ENCODE measurements around the gene ZNF575. TPM values are rescaled to one million over a fixed set of nuclear protein-coding genes. Genes with fewer than 3 reads are reported as not detected.

The ZNF575 gene
- total RNA-seq, 1 experiment from 2014 or later = not detected

GRCh38 chr19:43570174-43570791 lies 37.3 kb downstream of the ZNF575 start:
- no peak for DNase-seq (ENCODE audit: low read depth)

DNA sequence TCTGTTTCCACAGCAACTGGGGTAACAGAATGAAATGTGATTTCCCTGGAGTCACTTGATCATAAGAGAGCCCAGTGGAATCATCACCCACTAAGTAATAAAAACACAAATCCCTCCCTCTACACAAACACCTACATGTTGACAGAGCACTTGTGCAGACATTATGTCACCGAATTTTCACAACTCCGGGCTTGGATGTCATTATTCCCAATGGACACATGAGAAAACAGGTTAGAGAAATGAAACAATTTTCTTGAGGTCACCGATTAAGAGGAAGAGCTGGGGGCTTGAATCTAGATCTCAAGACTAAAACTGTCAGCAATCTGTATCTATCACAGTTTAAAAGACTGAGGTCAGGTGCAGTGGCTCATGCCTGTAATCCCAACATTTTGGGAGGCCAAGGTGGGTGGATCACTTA lies 39.2 kb downstream of the ZNF575 start:
- no peak for DNase-seq (ENCODE audit: low read depth)

DNA sequence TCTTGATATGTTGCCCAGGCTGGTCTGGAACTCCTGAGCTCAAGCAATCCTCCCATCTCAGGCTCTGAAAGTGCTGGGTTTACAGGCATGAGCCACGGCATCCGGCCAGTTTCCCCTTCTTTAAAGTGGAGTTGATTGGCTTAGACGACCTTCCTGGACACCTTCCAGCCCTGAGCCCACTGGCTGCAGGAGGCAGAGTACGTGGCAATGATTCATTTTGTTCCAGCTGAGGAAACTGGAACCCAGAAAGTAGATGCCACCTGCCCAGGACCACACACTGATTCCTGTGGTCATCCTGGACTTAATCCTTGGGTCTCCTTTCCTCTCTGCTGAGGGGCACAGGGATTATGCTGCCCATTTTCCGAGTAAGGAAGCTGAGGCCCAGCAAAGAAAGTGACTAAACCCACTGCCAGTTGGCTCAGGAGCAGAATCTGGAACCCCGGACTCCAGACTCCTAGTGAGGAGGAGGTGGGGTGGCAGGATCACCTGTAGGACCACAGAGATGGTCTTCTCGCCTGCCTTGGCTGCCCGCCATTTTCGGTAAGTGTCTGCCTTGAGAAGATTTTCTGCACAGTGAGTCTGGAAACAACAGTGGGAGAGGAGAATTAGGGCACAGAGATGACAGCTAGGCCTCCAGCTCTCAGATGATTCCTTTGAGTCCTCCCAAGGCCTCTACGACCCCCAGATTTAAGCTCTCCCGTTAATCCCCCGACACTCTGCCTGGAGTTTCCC lies 41.6 kb downstream of the ZNF575 start:
- DNase-seq (ENCODE audit: low read depth) = peak; percentile 53

DNA sequence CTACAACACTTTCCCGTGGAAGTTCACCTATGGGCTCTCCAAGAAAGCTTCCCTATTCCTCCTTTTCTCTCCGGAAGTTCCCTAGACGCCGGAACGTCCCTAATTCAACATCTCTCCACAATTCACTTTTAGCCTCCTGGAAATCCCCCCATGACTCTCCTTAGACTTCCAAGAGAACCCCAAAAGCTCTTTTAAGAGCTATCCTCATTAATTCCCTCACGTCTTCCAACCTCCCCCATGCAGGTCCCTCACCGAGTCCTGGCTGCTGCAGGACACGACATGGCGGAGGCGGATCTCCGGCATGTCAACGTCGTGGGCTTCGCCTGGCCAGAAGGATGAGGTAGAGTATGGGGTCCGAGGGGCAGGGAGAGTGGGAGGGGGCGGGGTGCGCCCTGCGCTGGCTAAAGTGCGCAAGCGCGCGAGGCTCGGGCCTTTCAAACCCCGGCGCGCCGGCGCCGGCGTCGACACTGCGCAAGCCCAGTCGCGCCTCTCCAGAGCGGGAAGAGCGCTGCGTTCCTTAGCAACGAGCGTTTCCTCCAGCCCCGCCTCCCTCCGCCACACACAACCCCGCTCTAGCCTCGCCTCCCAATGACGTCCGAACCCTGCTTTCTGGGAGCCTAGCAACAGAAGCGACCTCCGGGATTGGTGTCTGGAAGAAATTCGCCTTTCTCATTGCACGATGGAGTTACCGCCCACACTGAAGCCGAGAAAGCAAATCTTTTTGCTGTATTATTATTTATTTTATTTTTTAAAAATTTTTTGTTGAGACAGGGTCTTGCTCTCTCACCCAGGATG lies 42.4 kb downstream of the ZNF575 start, which contains the start of the genes PINLYP and XRCC1:
PINLYP (plus strand) TSS at position 646 of the 795 bp plus-strand sequence. CDS start 1,391 bp downstream, outside the sequence.
XRCC1 (minus strand) TSS at position 372 of the 795 bp plus-strand sequence; CDS start at position 303, 69 bp downstream.
- DNase-seq (ENCODE audit: low read depth) = peak; percentile 98

DNA sequence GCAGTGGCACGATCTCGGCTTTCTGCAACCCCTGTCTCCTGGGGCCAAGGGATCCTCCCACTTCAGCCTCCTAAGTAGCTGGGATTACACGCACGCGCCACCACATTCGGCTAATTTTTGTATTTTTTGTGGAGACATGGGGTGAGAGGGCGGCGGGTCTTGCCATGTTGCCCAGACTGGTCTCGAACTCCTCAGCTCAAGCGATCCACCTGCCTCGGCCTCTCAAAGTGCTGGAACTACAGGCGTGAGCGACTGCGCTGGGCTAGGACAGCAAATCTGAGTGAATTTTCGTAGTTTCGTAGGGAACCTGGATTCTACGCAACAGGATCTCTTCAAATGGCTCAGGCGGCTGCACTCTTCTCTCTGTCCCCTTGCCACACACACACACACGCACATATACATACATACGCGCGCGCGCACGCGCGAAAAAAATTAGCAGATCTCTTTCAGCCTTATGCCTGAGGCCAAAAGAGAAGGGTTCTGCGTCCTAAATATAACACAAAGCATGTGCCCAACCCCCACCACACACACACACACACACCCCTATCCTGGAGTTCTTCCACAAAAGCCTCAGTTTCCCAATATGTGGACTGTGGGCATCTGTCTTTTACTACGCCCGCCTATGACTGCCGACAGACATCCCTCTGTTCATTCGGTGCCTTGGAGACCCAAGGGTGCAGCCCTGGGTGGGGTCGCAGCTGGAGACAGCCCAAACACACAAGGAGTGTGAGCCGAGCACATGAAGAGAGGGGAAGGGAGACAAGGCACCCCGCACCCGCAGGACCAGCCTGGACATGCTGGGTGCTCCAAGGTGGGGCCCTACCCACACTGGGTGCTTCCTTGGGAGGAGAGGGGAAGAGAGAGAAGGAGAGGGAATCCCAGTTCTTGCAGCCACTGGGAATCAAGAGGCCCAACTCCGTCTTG lies 43.2 kb downstream of the ZNF575 start:
- DNase-seq (ENCODE audit: low read depth) = no peak

DNA sequence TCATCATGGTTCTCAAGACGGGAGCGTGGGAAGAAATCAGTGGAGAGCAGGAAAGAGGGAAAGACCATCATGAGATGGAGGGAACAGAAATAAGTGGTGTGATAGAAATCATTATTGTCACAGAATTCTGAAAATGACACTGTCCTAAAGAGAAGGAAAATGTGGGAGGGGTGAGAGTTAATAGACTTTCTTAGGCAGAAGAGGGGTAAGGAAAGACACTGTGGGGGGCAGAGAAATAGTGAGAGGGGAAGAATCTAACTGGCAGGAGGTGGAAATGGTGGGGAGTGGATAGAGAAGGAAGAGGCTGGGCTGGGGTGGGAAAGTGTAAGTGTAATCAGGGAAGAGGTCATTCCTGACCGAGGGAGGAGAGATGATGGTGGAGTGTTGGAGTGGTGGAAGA lies 45.8 kb downstream of the ZNF575 start:
- DNase-seq (ENCODE audit: low read depth) = no peak

DNA sequence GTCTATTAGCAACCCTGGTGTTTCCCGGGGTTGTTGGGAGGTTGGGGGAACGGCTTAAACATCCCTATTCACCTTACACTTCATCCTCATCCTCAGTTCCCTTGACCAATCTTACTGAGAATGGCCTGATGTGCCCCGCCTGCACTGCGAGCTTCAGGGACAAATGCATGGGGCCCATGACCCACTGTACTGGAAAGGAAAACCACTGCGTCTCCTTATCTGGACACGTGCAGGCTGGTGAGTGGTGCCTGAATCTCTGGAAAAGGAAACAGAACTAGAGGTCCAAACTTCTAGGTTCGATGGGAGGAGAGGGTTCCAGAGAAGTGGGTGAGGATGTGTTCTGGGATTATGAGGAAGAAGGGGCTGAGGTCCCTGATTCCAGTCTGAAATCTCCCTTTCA lies 48.5 kb downstream of the ZNF575 start:
- no peak for DNase-seq (ENCODE audit: low read depth)

- DNase-seq (ENCODE audit: low read depth) = no peak
Observed at GRCh38 chr19:43582495-43582894, 49.5 kb downstream of the ZNF575 start.

DNA sequence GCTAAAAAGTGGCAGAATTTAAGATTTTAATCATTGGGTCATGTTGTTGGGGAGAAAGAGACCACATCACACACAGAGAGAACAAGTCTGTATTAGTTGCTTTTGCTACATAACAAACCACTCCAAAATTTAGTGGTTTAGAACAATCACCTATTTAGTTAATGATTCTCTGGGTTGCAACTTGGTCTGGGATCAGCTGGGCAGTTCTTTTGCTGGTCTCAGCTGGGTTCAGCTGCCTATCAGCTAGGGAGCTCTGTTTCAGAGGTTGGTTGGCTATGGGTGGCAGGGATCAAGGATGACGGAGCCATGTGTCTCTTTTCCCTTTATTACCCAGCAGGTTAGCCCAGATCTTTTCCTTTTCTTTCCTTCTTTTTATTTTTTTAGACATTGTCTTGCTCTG lies 51.5 kb downstream of the ZNF575 start:
- DNase-seq (ENCODE audit: low read depth) = no peak

Other genes with a start within 250 kb of the ZNF575 start
- gene CD177, start 179.5 kb upstream of the ZNF575 start, total RNA-seq (2014; rRNA removed) = not detected in 2 replicates
- not detected in 2 replicates for gene TEX101, start 118.3 kb upstream of the ZNF575 start, total RNA-seq (2014; rRNA removed)
- gene LYPD3, start 67.6 kb upstream of the ZNF575 start, total RNA-seq (2014; rRNA removed) = 0.17 TPM in 1 of 2 replicates, not detected in the other
- gene PHLDB3, start 28.4 kb upstream of the ZNF575 start, total RNA-seq (2014; rRNA removed) = 7.9 and 10.0 TPM in 2 replicates
- gene ETHE1, start 6.0 kb upstream of the ZNF575 start, total RNA-seq (2014; rRNA removed) = 40.0 and 40.8 TPM in 2 replicates
- 46.6 and 46.8 TPM in 2 replicates for gene XRCC1, start 42.3 kb downstream of the ZNF575 start, total RNA-seq (2014; rRNA removed)
- 0.29 TPM in 1 of 2 replicates, not detected in the other for gene PINLYP, start 42.6 kb downstream of the ZNF575 start, total RNA-seq (2014; rRNA removed)
- 20.1 and 23.2 TPM in 2 replicates for gene IRGQ, start 62.9 kb downstream of the ZNF575 start, total RNA-seq (2014; rRNA removed)
- gene ZNF576, start 63.4 kb downstream of the ZNF575 start, total RNA-seq (2014; rRNA removed) = 18.3 and 20.3 TPM in 2 replicates
- gene SRRM5, start 78.9 kb downstream of the ZNF575 start, total RNA-seq (2014; rRNA removed) = 0.11 TPM in 1 of 2 replicates, not detected in the other
- 56.8 and 58.4 TPM in 2 replicates for gene ZNF428, start 86.4 kb downstream of the ZNF575 start, total RNA-seq (2014; rRNA removed)
- gene CADM4, start 106.7 kb downstream of the ZNF575 start, total RNA-seq (2014; rRNA removed) = 0.69 TPM in 1 of 2 replicates, not detected in the other
- 128 and 170 TPM in 2 replicates for gene PLAUR, start 137.0 kb downstream of the ZNF575 start, total RNA-seq (2014; rRNA removed)
- not detected in 2 replicates for gene IRGC, start 182.9 kb downstream of the ZNF575 start, total RNA-seq (2014; rRNA removed)
- 17.3 and 18.9 TPM in 2 replicates for gene SMG9, start 221.8 kb downstream of the ZNF575 start, total RNA-seq (2014; rRNA removed)
- gene KCNN4, start 247.8 kb downstream of the ZNF575 start, total RNA-seq (2014; rRNA removed) = 1.0 and 2.1 TPM in 2 replicates